Fibroblast of skin of abdomen (primary cell): ENCODE data around the gene BEX5. TPM values are rescaled to one million over a fixed set of nuclear protein-coding genes. Genes with fewer than 3 reads are reported as not detected.
A peak's percentile ranks its signal among the peaks of the same experiment; 100 is the strongest.
"Not testable (repeated sequence)": the region's sequence is repeated elsewhere in the genome, so short reads cannot be mapped to it uniquely, and the experiment has no call there.

Experiments
- DNase-seq: peaks from one replicate; pipeline ENCODE4 v3.0.0-alpha.2; 2013
- polyA plus RNA-seq, 2 experiments: library from polyadenylated mRNA; unstranded; fragments of 120-200 nt; gene quantifications; one replicate each; pipeline ENCODE4 v1.2.1, GENCODE V29; 2013; ENCODE audit not compliant: insufficient read length in 2 of 2

Gene BEX5
- 0.85 TPM for polyA plus RNA-seq (2013, experiment 1 of 2; ENCODE audit: insufficient read length)
- polyA plus RNA-seq (2013, experiment 2 of 2; ENCODE audit: insufficient read length), result 0.82 TPM

GRCh38 chrX:102155806-102156179 lies at the start of gene BEX5:
BEX5 (minus strand) TSS chrX:102155977; CDS start chrX:102154265, 1,712 bp downstream.
- DNase-seq, result peak; percentile 20

GRCh38 chrX:102185967-102186720 lies 30.4 kb upstream of the BEX5 start:
- DNase-seq, result no peak

- DNase-seq, result no peak
Observed at GRCh38 chrX:102154900-102155805, 624 bp downstream of the BEX5 start.

GRCh38 chrX:102154218-102154860 lies 1.4 kb downstream of the BEX5 start:
- no peak for DNase-seq

GRCh38 chrX:102142274-102142673 lies 13.5 kb downstream of the BEX5 start, which contains the start of gene TCEAL6:
TCEAL6 (minus strand) TSS chrX:102142481.
- not testable (repeated sequence) for DNase-seq

- not testable (repeated sequence) for DNase-seq
Observed at GRCh38 chrX:102141631-102142030, 14.1 kb downstream of the BEX5 start.

GRCh38 chrX:102140876-102141275 lies 14.9 kb downstream of the BEX5 start:
- DNase-seq, result not testable (repeated sequence)

GRCh38 chrX:102138064-102138463 lies 17.7 kb downstream of the BEX5 start:
- no peak for DNase-seq

- no peak for DNase-seq
Observed at GRCh38 chrX:102129473-102129872, 26.3 kb downstream of the BEX5 start.

- DNase-seq, result no peak
Observed at GRCh38 chrX:102126863-102127262, 28.9 kb downstream of the BEX5 start.

- not testable (repeated sequence) for DNase-seq
Observed at GRCh38 chrX:102126080-102126818, 29.5 kb downstream of the BEX5 start.

GRCh38 chrX:102125436-102125835 lies 30.3 kb downstream of the BEX5 start, which contains the start of gene TCEAL2:
TCEAL2 (plus strand) TSS chrX:102125679; CDS start chrX:102126831, 1,152 bp downstream.
- not testable (repeated sequence) for DNase-seq

GRCh38 chrX:102125014-102125413 lies 30.8 kb downstream of the BEX5 start:
- not testable (repeated sequence) for DNase-seq

- no peak for DNase-seq
Observed at GRCh38 chrX:102115748-102116147, 40.0 kb downstream of the BEX5 start.

- no peak for DNase-seq
Observed at GRCh38 chrX:102113367-102113766, 42.4 kb downstream of the BEX5 start.
